ENCODE measurements around the gene GPR55. TPM values are rescaled to one million over a fixed set of nuclear protein-coding genes. Genes with fewer than 3 reads are reported as not detected.

The GPR55 gene
- total RNA-seq, 1 experiment from 2014 or later, result not detected

- no TSS peak for BruUV-seq (replicated peaks)
- TF ChIP-seq EZH2 (IDR thresholded peaks at IDR 0.05; ENCODE audit: low read depth), result no peak
- no peak for TF ChIP-seq CTCF (conservative IDR thresholded peaks at IDR 0.05)
- Histone ChIP-seq H3K79me2 (ENCODE audit: low read depth) (no peaks in the 10 kb centered on the region), H3F3A (ENCODE audit: insufficient read depth, low read depth) (no peaks in the 10 kb centered on the region), H4K20me1 (ENCODE audit: insufficient read depth) (no peaks in the 10 kb centered on the region), H3K4me1 (replicated peaks; ENCODE audit: insufficient read depth) (peaks cover 9% of the 10 kb centered on the region; the same call in 1 of the 2 replicates), H3K4me3 (no peak overlapping the region), H3K9me3 (ENCODE audit: insufficient read depth, low read depth) (no peaks in the 10 kb centered on the region), H3K27me3 (ENCODE audit: insufficient read depth, low read depth) (peaks cover 37% of the 10 kb centered on the region), H3K9me2 (ENCODE audit: insufficient read depth) (no peaks in the 10 kb centered on the region), H3K27ac (no peak overlapping the region), H3K4me2 (peak overlapping the region; percentile 50), H2AFZ (no peak overlapping the region), H3K36me3 (ENCODE audit: low read depth) (no peaks in the 10 kb centered on the region)
- intact Hi-C loops (cut with micrococcal nuclease; ENCODE audit: unreplicated experiment), result no loop called here
- CTCF ChIA-PET, result no interaction called here
- POLR2A ChIA-PET (ENCODE audit: unreplicated experiment), result no interaction called here
- peak; percentile 39 to 57 for DNase-seq
Observed at GRCh38 chr2:230895536-230896345, 29.3 kb downstream of the GPR55 start.

- Histone ChIP-seq H3K36me3 (ENCODE audit: low read depth) (no peaks in the 10 kb centered on the region), H3K79me2 (ENCODE audit: low read depth) (no peaks in the 10 kb centered on the region), H4K20me1 (ENCODE audit: insufficient read depth) (no peaks in the 10 kb centered on the region), H3K4me3 (no peak overlapping the region), H3K4me2 (no peak overlapping the region), H3K9me2 (ENCODE audit: insufficient read depth) (no peaks in the 10 kb centered on the region), H3K27ac (no peak overlapping the region), H3K27me3 (ENCODE audit: insufficient read depth, low read depth) (peaks cover 22% of the 10 kb centered on the region), H2AFZ (no peak overlapping the region), H3F3A (ENCODE audit: insufficient read depth, low read depth) (no peaks in the 10 kb centered on the region), H3K9me3 (ENCODE audit: insufficient read depth, low read depth) (no peaks in the 10 kb centered on the region), H3K4me1 (replicated peaks; ENCODE audit: insufficient read depth) (peaks cover 9% of the 10 kb centered on the region; the same call in 1 of the 2 replicates)
- TF ChIP-seq EZH2 (IDR thresholded peaks at IDR 0.05; ENCODE audit: low read depth), result no peak
- no peak for TF ChIP-seq CTCF (conservative IDR thresholded peaks at IDR 0.05)
- intact Hi-C loops (cut with micrococcal nuclease; ENCODE audit: unreplicated experiment), result no loop called here
- no TSS peak for BruUV-seq (replicated peaks)
- CTCF ChIA-PET, result no interaction called here
- DNase-seq, result no peak
- POLR2A ChIA-PET (ENCODE audit: unreplicated experiment), result interaction anchor here (0.6 kb wide), 1 partner anchor 1534 kb away, joined by 3 read pairs; no protein-coding TSS in a partner anchor
Observed at GRCh38 chr2:230893841-230894781, 30.9 kb downstream of the GPR55 start.

- Histone ChIP-seq H3K4me2 (no peak overlapping the region), H3K4me1 (replicated peaks; ENCODE audit: insufficient read depth) (peaks cover 9% of the 10 kb centered on the region; the same call in 1 of the 2 replicates), H3F3A (ENCODE audit: insufficient read depth, low read depth) (no peaks in the 10 kb centered on the region), H3K79me2 (ENCODE audit: low read depth) (no peaks in the 10 kb centered on the region), H3K27me3 (ENCODE audit: insufficient read depth, low read depth) (peaks cover 16% of the 10 kb centered on the region), H3K4me3 (no peak overlapping the region), H3K9me3 (ENCODE audit: insufficient read depth, low read depth) (no peaks in the 10 kb centered on the region), H2AFZ (no peak overlapping the region), H3K27ac (no peak overlapping the region), H4K20me1 (ENCODE audit: insufficient read depth) (no peaks in the 10 kb centered on the region), H3K36me3 (ENCODE audit: low read depth) (no peaks in the 10 kb centered on the region), H3K9me2 (ENCODE audit: insufficient read depth) (no peaks in the 10 kb centered on the region)
- ChIA-PET CTCF (no interaction called here), POLR2A (ENCODE audit: unreplicated experiment) (interaction anchor here (0.6 kb wide), 1 partner anchor 1533 kb away, joined by 3 read pairs; no protein-coding TSS in a partner anchor)
- TF ChIP-seq CTCF (conservative IDR thresholded peaks at IDR 0.05), result no peak
- no peak for TF ChIP-seq EZH2 (IDR thresholded peaks at IDR 0.05; ENCODE audit: low read depth)
- intact Hi-C loops (cut with micrococcal nuclease; ENCODE audit: unreplicated experiment), result no loop called here
- DNase-seq, result no peak
- no TSS peak for BruUV-seq (replicated peaks)
Observed at GRCh38 chr2:230893338-230893737, 31.7 kb downstream of the GPR55 start.

Measured in PC-9 (cell line).